ENCODE measurements around the gene SGK1. TPM values are rescaled to one million over a fixed set of nuclear protein-coding genes. Genes with fewer than 3 reads are reported as not detected.
"Not testable (repeated sequence)": the region's sequence is repeated elsewhere in the genome, so short reads cannot be mapped to it uniquely, and the experiment has no call there.

SGK1 gene
- total RNA-seq, 2 experiments from 2014 or later, result 117 to 120 TPM

GRCh38 chr6:134322216-134322615, 4.3 kb upstream of the SGK1 start:
- H3K9me3 ChIP-seq (ENCODE audit: control insufficient read depth in 1 of 2, insufficient read depth in 1 of 2, low read length in 2 of 2), result peaks cover 6 to 7% of the 10 kb centered on the region in 2 experiments
- ChIA-PET CTCF (no interaction called here), POLR2A (no interaction called here)
- ATAC-seq (ENCODE audit: poor library complexity) (no peak), DNase-seq (no peak)
- peaks cover 8% of the 10 kb centered on the region for H3K4me1 ChIP-seq (ENCODE audit: insufficient read depth, low read length)
- H3K36me3 ChIP-seq (ENCODE audit: insufficient read depth, low read length), result no peaks in the 10 kb centered on the region
- Mint-ChIP-seq H3K27ac (no peak overlapping the region), H3K4me3 (no peak overlapping the region), H3K9me3 (no peaks in the 10 kb centered on the region), H3K27me3 (peaks cover 23% of the 10 kb centered on the region), H3K4me1 (ENCODE audit: low read depth) (peaks cover 18% of the 10 kb centered on the region), H3K36me3 (ENCODE audit: low read depth) (no peaks in the 10 kb centered on the region)
- intact Hi-C loops (cut with DNase I, micrococcal nuclease), result no loop called here
- H3K4me3 ChIP-seq (ENCODE audit: low read length), result no peak overlapping the region
- H3K27ac ChIP-seq (ENCODE audit: low read depth in 1 of 2, low read length in 2 of 2), result no peak overlapping the region
- TF ChIP-seq, protein P1, sequence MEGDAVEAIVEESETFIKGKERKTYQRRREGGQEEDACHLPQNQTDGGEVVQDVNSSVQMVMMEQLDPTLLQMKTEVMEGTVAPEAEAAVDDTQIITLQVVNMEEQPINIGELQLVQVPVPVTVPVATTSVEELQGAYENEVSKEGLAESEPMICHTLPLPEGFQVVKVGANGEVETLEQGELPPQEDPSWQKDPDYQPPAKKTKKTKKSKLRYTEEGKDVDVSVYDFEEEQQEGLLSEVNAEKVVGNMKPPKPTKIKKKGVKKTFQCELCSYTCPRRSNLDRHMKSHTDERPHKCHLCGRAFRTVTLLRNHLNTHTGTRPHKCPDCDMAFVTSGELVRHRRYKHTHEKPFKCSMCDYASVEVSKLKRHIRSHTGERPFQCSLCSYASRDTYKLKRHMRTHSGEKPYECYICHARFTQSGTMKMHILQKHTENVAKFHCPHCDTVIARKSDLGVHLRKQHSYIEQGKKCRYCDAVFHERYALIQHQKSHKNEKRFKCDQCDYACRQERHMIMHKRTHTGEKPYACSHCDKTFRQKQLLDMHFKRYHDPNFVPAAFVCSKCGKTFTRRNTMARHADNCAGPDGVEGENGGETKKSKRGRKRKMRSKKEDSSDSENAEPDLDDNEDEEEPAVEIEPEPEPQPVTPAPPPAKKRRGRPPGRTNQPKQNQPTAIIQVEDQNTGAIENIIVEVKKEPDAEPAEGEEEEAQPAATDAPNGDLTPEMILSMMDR (IDR thresholded peaks at IDR 0.05), result no peak
- peaks cover 0 to 5% of the 10 kb centered on the region in 2 experiments for H3K27me3 ChIP-seq (ENCODE audit: control insufficient read depth in 1 of 2, insufficient read depth in 2 of 2, low read length in 2 of 2)

DNA sequence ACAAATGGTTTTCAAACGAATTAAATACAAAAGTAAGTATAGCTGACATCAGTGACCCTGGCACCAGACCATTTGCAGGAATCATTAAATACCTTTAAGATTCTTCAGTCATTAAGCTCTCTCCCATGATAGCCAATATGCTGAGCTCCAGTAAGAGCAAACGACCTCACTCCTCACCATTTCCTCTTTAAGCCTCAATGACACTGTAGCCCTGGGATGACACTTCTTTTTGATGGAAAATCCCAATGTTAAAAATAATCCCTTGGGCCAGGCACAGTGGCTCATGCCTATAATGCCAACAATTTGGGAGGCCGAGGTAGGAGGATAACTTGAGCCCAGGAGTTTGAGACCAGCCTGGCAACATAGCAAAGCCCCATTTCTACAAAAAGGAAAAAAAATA, 3.3 kb upstream of the SGK1 start:
- Mint-ChIP-seq H3K27me3 (peaks cover 28% of the 10 kb centered on the region), H3K4me3 (no peak overlapping the region), H3K9me3 (no peaks in the 10 kb centered on the region), H3K27ac (no peak overlapping the region), H3K4me1 (ENCODE audit: low read depth) (peaks cover 22% of the 10 kb centered on the region), H3K36me3 (ENCODE audit: low read depth) (no peaks in the 10 kb centered on the region)
- Histone ChIP-seq H3K4me3 (ENCODE audit: low read length) (no peak overlapping the region), H3K4me1 (ENCODE audit: insufficient read depth, low read length) (peaks cover 9% of the 10 kb centered on the region), H3K27me3 (ENCODE audit: control insufficient read depth in 1 of 2, insufficient read depth in 2 of 2, low read length in 2 of 2) (peaks cover 0 to 5% of the 10 kb centered on the region in 2 experiments), H3K36me3 (ENCODE audit: insufficient read depth, low read length) (no peaks in the 10 kb centered on the region), H3K9me3 (ENCODE audit: control insufficient read depth in 1 of 2, insufficient read depth in 1 of 2, low read length in 2 of 2) (peaks cover 6 to 7% of the 10 kb centered on the region in 2 experiments), H3K27ac (ENCODE audit: low read depth in 1 of 2, low read length in 2 of 2) (no peak overlapping the region)
- DNase-seq (no peak), ATAC-seq (ENCODE audit: poor library complexity) (no peak)
- intact Hi-C loops (cut with DNase I, micrococcal nuclease), result no loop called here
- ChIA-PET POLR2A (no interaction called here), CTCF (no interaction called here)
- TF ChIP-seq, protein P1 (IDR thresholded peaks at IDR 0.05), result no peak

GRCh38 chr6:134319686-134320085, 1.8 kb upstream of the SGK1 start:
- H3K36me3 Mint-ChIP-seq (ENCODE audit: low read depth); H3K9me3 ChIP-seq (ENCODE audit: control insufficient read depth in 1 of 2, insufficient read depth in 1 of 2, low read length in 2 of 2); H3K4me1 ChIP-seq (ENCODE audit: insufficient read depth, low read length); H3K27me3 ChIP-seq (ENCODE audit: control insufficient read depth in 1 of 2, insufficient read depth in 2 of 2, low read length in 2 of 2); H3K9me3 Mint-ChIP-seq; ATAC-seq (ENCODE audit: poor library complexity); H3K27ac ChIP-seq (ENCODE audit: low read depth in 1 of 2, low read length in 2 of 2); CTCF ChIA-PET; H3K27ac Mint-ChIP-seq; H3K4me3 ChIP-seq (ENCODE audit: low read length); H3K36me3 ChIP-seq (ENCODE audit: insufficient read depth, low read length); POLR2A ChIA-PET: not testable (repeated sequence)
- Mint-ChIP-seq H3K4me3 (peak overlapping the region; percentile 1), H3K27me3 (peaks cover 28% of the 10 kb centered on the region), H3K4me1 (ENCODE audit: low read depth) (peaks cover 22% of the 10 kb centered on the region)
- peak in 1 of 14 experiments; percentile 24 for DNase-seq
- intact Hi-C loops (cut with DNase I, micrococcal nuclease), result loop anchor here in 1 of 2 experiments (5.0 to 10.0 kb wide), 2 partner anchors 75 to 142 kb away; no protein-coding TSS in a partner anchor

GRCh38 chr6:134318974-134319281, 1.0 kb upstream of the SGK1 start:
- Histone ChIP-seq H3K36me3 (ENCODE audit: insufficient read depth, low read length) (no peaks in the 10 kb centered on the region), H3K9me3 (ENCODE audit: control insufficient read depth in 1 of 2, insufficient read depth in 1 of 2, low read length in 2 of 2) (no peaks in the 10 kb centered on the region), H3K27me3 (ENCODE audit: control insufficient read depth in 1 of 2, insufficient read depth in 2 of 2, low read length in 2 of 2) (peaks cover 0 to 5% of the 10 kb centered on the region in 2 experiments), H3K27ac (ENCODE audit: low read depth in 1 of 2, low read length in 2 of 2) (no peak overlapping the region), H3K4me3 (ENCODE audit: low read length) (no peak overlapping the region), H3K4me1 (ENCODE audit: insufficient read depth, low read length) (peaks cover 9% of the 10 kb centered on the region)
- H3K36me3 Mint-ChIP-seq (ENCODE audit: low read depth), result no peaks in the 10 kb centered on the region
- DNase-seq, result no peak
- no peaks in the 10 kb centered on the region for H3K9me3 Mint-ChIP-seq
- CTCF ChIA-PET, result no interaction called here
- H3K27ac Mint-ChIP-seq, result no peak overlapping the region
- peaks cover 22% of the 10 kb centered on the region for H3K4me1 Mint-ChIP-seq (ENCODE audit: low read depth)
- H3K27me3 Mint-ChIP-seq, result peaks cover 28% of the 10 kb centered on the region
- intact Hi-C loops (cut with DNase I, micrococcal nuclease), result loop anchor here in 1 of 2 experiments (5.0 to 10.0 kb wide), 2 partner anchors 74 to 142 kb away; no protein-coding TSS in a partner anchor
- peak overlapping the region; percentile 63 for H3K4me3 Mint-ChIP-seq
- POLR2A ChIA-PET, result interaction anchor here (0.6 kb wide), 1 partner anchor 48 kb away, joined by 3 read pairs; no protein-coding TSS in a partner anchor
- no peak for ATAC-seq (ENCODE audit: poor library complexity)
- TF ChIP-seq, protein P1 (IDR thresholded peaks at IDR 0.05), result no peak

Measured in CD4-positive, alpha-beta T cell (primary cell).